ENCODE measurements around the gene TMPO. TPM values are rescaled to one million over a fixed set of nuclear protein-coding genes. Genes with fewer than 3 reads are reported as not detected.

TMPO gene
- total and polyA plus RNA-seq, 2 experiments from 2014 or later = 26.6 to 123 TPM

DNA sequence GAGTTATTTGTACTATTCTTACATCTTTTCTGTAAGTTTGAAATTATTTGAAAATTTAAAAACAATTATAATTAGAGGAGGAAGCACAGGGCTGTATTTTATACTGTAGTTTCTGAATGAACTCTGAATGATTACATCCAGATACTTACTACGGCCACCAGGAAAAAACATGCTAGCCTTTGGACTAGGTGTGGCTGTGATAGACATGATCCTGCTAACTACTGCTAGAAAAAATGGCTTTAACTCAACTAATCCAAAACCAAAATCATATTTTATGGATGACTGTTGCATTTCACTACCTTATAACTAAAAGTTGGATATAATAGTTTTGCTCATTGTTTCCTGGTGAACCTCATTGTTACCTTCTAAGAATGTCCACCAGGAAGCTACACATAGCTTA lies 63.0 kb downstream of the TMPO start:
- Histone ChIP-seq H3K27ac (no peak overlapping the region), H3K4me1 (ENCODE audit: low read depth) (peaks cover 10% of the 10 kb centered on the region), H3K36me3 (no peaks in the 10 kb centered on the region), H3K27me3 (no peaks in the 10 kb centered on the region), H3K4me3 (no peak overlapping the region), H3K9me3 (ENCODE audit: low read depth) (no peaks in the 10 kb centered on the region)
- no peak for DNase-seq (ENCODE audit: low read depth in 1 of 2, low spot score in 1 of 2)
- TF ChIP-seq, protein P1, sequence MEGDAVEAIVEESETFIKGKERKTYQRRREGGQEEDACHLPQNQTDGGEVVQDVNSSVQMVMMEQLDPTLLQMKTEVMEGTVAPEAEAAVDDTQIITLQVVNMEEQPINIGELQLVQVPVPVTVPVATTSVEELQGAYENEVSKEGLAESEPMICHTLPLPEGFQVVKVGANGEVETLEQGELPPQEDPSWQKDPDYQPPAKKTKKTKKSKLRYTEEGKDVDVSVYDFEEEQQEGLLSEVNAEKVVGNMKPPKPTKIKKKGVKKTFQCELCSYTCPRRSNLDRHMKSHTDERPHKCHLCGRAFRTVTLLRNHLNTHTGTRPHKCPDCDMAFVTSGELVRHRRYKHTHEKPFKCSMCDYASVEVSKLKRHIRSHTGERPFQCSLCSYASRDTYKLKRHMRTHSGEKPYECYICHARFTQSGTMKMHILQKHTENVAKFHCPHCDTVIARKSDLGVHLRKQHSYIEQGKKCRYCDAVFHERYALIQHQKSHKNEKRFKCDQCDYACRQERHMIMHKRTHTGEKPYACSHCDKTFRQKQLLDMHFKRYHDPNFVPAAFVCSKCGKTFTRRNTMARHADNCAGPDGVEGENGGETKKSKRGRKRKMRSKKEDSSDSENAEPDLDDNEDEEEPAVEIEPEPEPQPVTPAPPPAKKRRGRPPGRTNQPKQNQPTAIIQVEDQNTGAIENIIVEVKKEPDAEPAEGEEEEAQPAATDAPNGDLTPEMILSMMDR (IDR thresholded peaks at IDR 0.05; ENCODE audit: low read depth, low read length) = no peak

DNA sequence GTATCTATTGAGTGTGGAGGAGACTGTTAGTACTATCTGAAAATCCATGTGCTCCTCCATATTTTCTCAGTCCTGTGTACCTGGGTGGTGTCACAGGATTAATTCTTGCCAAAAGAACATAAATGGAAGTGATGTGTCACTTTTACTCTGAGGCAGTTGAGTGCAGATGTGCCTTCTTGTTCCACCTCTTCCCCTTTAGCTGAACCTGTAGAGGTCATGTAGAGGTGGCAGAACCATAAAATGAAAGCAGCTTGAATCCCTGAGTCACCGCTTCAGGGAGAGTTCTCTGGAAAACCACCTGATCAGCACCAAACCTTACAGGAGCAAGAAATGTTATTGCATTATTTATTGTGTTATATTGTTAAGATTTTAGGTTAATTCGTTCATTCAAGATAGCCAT lies 63.4 kb downstream of the TMPO start:
- Histone ChIP-seq H3K36me3 (no peaks in the 10 kb centered on the region), H3K4me1 (ENCODE audit: low read depth) (peaks cover 9% of the 10 kb centered on the region), H3K4me3 (no peak overlapping the region), H3K9me3 (ENCODE audit: low read depth) (no peaks in the 10 kb centered on the region), H3K27ac (no peak overlapping the region), H3K27me3 (no peaks in the 10 kb centered on the region)
- TF ChIP-seq, protein P1 (IDR thresholded peaks at IDR 0.05; ENCODE audit: low read depth, low read length) = no peak
- no peak for DNase-seq (ENCODE audit: low read depth in 1 of 2, low spot score in 1 of 2)

DNA sequence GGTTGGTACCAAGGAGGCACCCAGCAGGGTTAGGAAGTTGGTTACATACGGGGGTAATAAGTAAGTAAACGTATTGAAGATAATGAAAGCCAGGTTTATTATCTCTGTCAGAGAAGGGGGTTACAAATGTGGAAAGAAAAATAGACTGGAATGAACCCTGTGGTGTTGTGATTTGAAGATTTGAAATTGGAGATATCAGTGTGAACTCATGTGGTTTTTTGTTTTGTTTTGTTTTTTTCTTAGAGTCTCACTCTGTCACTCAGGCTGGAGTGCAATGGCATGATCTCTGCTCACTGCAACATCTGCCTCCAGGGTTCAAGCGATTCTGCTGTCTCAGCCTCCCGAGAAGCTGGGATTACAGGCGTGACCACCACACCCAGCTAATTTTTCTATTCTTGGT lies 64.0 kb downstream of the TMPO start:
- Histone ChIP-seq H3K9me3 (ENCODE audit: low read depth) (no peaks in the 10 kb centered on the region), H3K4me3 (no peak overlapping the region), H3K27ac (no peak overlapping the region), H3K4me1 (ENCODE audit: low read depth) (peaks cover 4% of the 10 kb centered on the region), H3K36me3 (no peaks in the 10 kb centered on the region), H3K27me3 (no peaks in the 10 kb centered on the region)
- DNase-seq (ENCODE audit: low read depth in 1 of 2, low spot score in 1 of 2) = no peak
- TF ChIP-seq, protein P1 (IDR thresholded peaks at IDR 0.05; ENCODE audit: low read depth, low read length) = no peak

DNA sequence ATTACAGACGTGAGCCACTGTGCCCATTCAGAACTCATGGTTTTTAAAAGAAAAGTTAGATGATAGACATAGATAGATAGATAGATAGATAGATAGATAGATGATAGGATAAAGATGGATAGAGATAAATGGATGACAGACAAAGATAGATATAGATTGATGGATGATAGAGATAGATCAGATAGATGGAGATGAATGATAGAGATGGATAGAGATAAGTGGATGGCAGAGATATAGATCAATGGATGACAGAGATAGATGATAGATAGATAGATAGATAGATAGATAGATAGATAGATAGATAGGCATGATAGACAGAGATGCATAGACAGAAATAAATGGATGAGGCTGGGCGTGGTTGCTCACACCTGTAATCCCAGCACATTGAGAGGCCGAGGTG lies 64.4 kb downstream of the TMPO start:
- TF ChIP-seq, protein P1 (IDR thresholded peaks at IDR 0.05; ENCODE audit: low read depth, low read length) = no peak
- H3K4me3 ChIP-seq = no peak overlapping the region

DNA sequence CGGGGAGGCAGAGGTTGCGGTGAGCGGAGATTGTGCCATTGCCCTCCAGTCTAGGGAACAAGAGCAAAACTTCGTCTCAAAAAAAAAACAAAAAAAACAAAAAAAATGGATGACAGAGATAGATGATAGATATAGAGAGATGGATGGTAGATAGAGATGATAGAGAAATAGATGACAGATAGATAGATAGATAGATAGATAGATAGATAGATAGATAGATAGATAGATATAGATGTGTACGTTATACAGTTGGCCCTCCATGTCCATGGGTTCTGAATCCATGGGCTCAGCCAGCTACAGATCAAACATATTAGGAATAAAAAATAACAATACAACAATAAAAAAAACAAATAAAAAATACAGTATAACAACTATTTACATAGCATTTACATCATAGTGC lies 65.3 kb downstream of the TMPO start:
- Histone ChIP-seq H3K27me3 (no peaks in the 10 kb centered on the region), H3K36me3 (no peaks in the 10 kb centered on the region), H3K9me3 (ENCODE audit: low read depth) (no peaks in the 10 kb centered on the region), H3K27ac (no peak overlapping the region), H3K4me1 (ENCODE audit: low read depth) (no peaks in the 10 kb centered on the region), H3K4me3 (no peak overlapping the region)
- no peak for DNase-seq (ENCODE audit: low read depth in 1 of 2, low spot score in 1 of 2)
- TF ChIP-seq, protein P1 (IDR thresholded peaks at IDR 0.05; ENCODE audit: low read depth, low read length) = no peak

More for the DNA sequence above, 64.4 kb downstream of the TMPO start:
- no peak for DNase-seq (ENCODE audit: low read depth in 1 of 2, low spot score in 1 of 2)
- no peaks in the 10 kb centered on the region for H3K27me3 ChIP-seq
- no peaks in the 10 kb centered on the region for H3K4me1 ChIP-seq (ENCODE audit: low read depth)
- H3K9me3 ChIP-seq (ENCODE audit: low read depth) = no peaks in the 10 kb centered on the region
- no peak overlapping the region for H3K27ac ChIP-seq
- H3K36me3 ChIP-seq = no peaks in the 10 kb centered on the region

DNA sequence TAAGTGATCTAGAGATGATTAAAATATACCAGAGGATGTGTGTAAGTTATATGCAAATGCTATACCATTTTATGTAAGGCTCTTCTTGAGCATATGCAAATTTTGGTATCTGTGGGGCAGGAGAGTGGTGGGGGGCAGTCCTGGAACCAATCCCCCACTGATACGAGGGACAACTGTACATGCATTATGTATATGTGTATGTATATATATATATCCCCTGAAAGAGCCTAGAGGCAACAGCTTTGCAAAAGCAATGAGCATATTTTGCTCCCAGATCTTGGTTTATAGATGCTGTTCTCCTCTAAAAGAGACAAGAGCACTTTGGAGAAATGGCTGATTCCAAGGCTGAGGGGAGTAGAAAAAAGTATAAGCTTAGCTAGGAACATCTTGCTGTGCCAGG lies 65.7 kb downstream of the TMPO start:
- DNase-seq (ENCODE audit: low read depth in 1 of 2, low spot score in 1 of 2) = no peak
- Histone ChIP-seq H3K9me3 (ENCODE audit: low read depth) (no peaks in the 10 kb centered on the region), H3K4me3 (no peak overlapping the region), H3K27ac (no peak overlapping the region), H3K27me3 (no peaks in the 10 kb centered on the region), H3K4me1 (ENCODE audit: low read depth) (no peaks in the 10 kb centered on the region), H3K36me3 (no peaks in the 10 kb centered on the region)
- TF ChIP-seq, protein P1 (IDR thresholded peaks at IDR 0.05; ENCODE audit: low read depth, low read length) = no peak

Measured in cardiac muscle cell (in vitro differentiated cells and primary cell).